Testis (tissue), 3 donors: Measurements from ENCODE around the gene TCEANC. TPM values are rescaled to one million over a fixed set of nuclear protein-coding genes. Genes with fewer than 3 reads are reported as not detected.

Experiments used
- DNase-seq: peaks from one replicate; pipeline ENCODE4 v3.0.0-alpha.2; 2019
- H3K27ac ChIP-seq, 2 donors: fragments of 200-600 bp; sonication (generic); one replicate each; pipeline ENCODE4 v1.5.1; 2019
- H3K27me3 ChIP-seq: fragments of 200-600 bp; sonication (generic); one replicate; pipeline ENCODE4 v1.5.1; 2019
- H3K36me3 ChIP-seq: fragments of 200-600 bp; sonication (generic); one replicate; pipeline ENCODE4 v1.5.1; 2017; ENCODE audit warnings: low read depth; ENCODE audit errors: missing control alignments
- H3K4me1 ChIP-seq: fragments of 200-600 bp; sonication (generic); one replicate; pipeline ENCODE4 v1.5.1; 2019
- H3K4me3 ChIP-seq, 2 donors: fragments of 200-600 bp; sonication (generic); one replicate each; pipeline ENCODE4 v1.5.1; 2017 to 2019
- H3K9me3 ChIP-seq: fragments of 200-600 bp; sonication (generic); one replicate; pipeline ENCODE4 v1.5.1; 2017
- POLR2A ChIP-seq: fragments of 450-650 bp; IDR thresholded peaks from one replicate; pipeline ENCODE4 v1.6.1; 2017; ENCODE audit warnings: antibody characterized with exemption, mild to moderate bottlenecking, moderate library complexity
- WGBS, 2 donors: methylation state at CpG; one replicate each; pipeline ENCODE4 v1.1.5; 2018; 5-methylcytosine and 5-hydroxymethylcytosine counted together
- intact Hi-C: fragments of 100-400 bp; cut with DNase I; formaldehyde crosslinking; loops from one replicate; pipeline ENCODE4 v1.15.1; 2023; ENCODE audit warnings: low total_unique reads
- polyA plus RNA-seq: library from polyadenylated mRNA; stranded (reverse); fragments of 350-450 nt; fragmentation: Illumina TruSeq; extraction: RNeasy Lipid Tissue Mini Kit (QIAGEN cat#74804); gene quantifications from one replicate; pipeline ENCODE4 v1.2.3, GENCODE V29; 2014; ENCODE audit warnings: low read depth, low replicate concordance; ENCODE audit not compliant: insufficient read depth
- total RNA-seq, 2 donors: library from RNA; depleted of rRNA; stranded (reverse); fragments of >200 nt; gene quantifications; one replicate each; pipeline ENCODE4 v1.2.3, GENCODE V29; 2016
- TF ChIP-seq, protein P1 (sequence below), 3 experiments: fragments of 450-650 bp in 2 of 3; fragments of 200-600 bp in 1 of 3; sonication (generic) in 1 of 3; IDR thresholded peaks; one replicate each; pipeline ENCODE4 v1.5.1; 2016 to 2019; ENCODE audit warnings: antibody characterized with exemption in 3 of 3, mild to moderate bottlenecking in 2 of 3, moderate library complexity in 1 of 3

Gene TCEANC
- total and polyA plus RNA-seq, 3 donors from 2014 or later: 2.1 to 5.6 (median 4.8) TPM

DNA sequence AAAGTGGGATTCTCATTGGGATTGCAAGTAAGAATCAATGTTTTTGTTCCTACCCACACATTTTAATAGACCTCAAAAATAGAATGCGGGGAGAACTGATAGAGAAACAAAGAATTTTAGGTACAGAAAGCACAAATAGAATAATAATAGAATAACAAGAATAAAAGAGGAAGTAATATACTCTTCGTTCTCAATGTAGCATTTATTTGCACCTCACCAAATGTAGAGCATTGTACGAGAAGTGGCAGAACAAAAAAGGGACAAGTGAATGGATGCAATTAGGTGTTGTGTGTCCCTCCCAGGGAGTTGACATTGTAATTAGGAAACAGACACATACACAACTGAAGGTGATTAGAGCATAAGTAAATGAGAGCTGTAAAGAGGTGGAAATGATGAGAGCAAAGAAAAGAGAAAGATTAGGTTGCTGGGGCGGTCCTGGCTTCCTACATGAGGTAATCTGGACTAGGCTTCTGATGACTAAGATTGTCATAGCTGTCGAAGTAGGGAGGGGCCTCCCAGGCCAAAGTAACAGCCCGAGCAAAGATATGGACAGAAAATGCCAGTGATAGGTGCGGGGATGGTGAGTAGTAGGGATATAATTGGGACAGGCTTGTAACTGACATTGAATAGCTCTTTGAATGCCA is 46.4 kb downstream of the TCEANC start:
- 54 to 68% methylated on average over 7 of the region's 7 CpGs for WGBS, 2 donors
- H3K4me1 ChIP-seq: no peaks in the 10 kb centered on the region

DNA sequence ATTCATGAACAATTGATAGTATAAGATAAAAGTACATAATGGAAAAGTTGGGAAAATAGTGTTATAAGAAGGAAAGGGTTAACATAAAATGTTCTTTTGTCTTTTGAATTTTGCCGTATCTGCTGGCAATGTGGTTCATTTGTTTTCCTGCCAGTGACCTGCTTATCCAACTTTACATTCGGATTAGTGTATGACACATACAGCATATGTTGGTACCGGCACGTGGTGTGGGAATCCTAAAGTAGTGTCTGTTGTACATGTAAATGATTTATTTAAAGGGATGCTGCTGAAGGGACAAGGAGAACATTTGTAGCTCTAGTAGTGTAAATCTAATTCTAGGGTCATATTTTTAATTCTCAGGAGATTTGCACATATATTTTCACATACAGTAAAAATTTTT is 47.4 kb downstream of the TCEANC start:
- no peak overlapping the region for H3K4me3 ChIP-seq
- H3K27me3 ChIP-seq: no peaks in the 10 kb centered on the region
- H3K4me1 ChIP-seq: no peaks in the 10 kb centered on the region
- no peaks in the 10 kb centered on the region for H3K9me3 ChIP-seq
- WGBS, 2 donors: 58 to 60% methylated on average over 4 of the region's 4 CpGs
- intact Hi-C loops: no loop called here
- TF ChIP-seq, protein P1, sequence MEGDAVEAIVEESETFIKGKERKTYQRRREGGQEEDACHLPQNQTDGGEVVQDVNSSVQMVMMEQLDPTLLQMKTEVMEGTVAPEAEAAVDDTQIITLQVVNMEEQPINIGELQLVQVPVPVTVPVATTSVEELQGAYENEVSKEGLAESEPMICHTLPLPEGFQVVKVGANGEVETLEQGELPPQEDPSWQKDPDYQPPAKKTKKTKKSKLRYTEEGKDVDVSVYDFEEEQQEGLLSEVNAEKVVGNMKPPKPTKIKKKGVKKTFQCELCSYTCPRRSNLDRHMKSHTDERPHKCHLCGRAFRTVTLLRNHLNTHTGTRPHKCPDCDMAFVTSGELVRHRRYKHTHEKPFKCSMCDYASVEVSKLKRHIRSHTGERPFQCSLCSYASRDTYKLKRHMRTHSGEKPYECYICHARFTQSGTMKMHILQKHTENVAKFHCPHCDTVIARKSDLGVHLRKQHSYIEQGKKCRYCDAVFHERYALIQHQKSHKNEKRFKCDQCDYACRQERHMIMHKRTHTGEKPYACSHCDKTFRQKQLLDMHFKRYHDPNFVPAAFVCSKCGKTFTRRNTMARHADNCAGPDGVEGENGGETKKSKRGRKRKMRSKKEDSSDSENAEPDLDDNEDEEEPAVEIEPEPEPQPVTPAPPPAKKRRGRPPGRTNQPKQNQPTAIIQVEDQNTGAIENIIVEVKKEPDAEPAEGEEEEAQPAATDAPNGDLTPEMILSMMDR (IDR thresholded peaks at IDR 0.05): no peak
- TF ChIP-seq POLR2A: no peak
- no peaks in the 10 kb centered on the region for H3K36me3 ChIP-seq
- no peak overlapping the region for H3K27ac ChIP-seq
- DNase-seq: no peak

More for the DNA sequence above, 46.4 kb downstream of the TCEANC start:
- Histone ChIP-seq H3K36me3 (no peaks in the 10 kb centered on the region), H3K9me3 (no peaks in the 10 kb centered on the region), H3K27ac (no peak overlapping the region), H3K4me3 (no peak overlapping the region), H3K27me3 (no peaks in the 10 kb centered on the region)
- TF ChIP-seq, protein P1 (IDR thresholded peaks at IDR 0.05): no peak
- no peak for TF ChIP-seq POLR2A
- no peak for DNase-seq
- intact Hi-C loops: no loop called here

DNA sequence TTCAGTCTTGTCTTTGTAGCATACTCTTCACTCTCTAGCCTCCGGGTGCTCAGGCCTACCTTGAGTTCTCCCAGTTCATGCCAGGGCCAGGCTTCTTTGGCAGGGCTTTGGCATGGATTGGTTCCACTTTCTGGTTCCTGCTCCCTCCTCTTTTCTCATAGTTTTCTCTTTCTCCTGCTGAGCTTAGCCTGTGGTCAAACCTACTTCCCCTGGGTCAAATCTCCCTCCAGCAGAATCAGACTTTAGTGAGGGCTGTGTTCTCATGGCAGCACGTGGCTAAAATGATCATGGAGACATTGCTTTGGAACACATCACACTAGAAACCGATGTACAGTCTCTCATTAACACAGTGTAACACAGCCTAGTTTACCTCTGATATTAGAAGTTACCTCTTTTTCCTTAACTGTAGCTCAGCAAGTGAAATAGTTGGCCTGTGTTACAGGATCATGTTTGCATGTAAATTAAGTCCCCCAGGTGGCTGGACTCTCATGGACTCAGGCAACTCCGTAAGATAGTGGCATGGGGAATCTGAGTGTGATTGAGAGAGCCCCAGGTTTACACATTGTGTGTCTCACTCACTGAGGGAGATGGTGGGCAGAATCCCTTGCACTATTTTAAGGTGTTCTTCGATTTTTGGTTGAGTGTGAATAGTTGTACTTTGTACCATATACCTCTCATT is 49.3 kb downstream of the TCEANC start:
- no peak for DNase-seq
- Histone ChIP-seq H3K27me3 (no peaks in the 10 kb centered on the region), H3K4me3 (no peak overlapping the region), H3K9me3 (no peaks in the 10 kb centered on the region), H3K36me3 (no peaks in the 10 kb centered on the region), H3K4me1 (no peaks in the 10 kb centered on the region), H3K27ac (no peak overlapping the region)
- 87 to 90% methylated on average over 5 of the region's 5 CpGs for WGBS, 2 donors
- TF ChIP-seq, protein P1 (IDR thresholded peaks at IDR 0.05): no peak
- no peak for TF ChIP-seq POLR2A
- intact Hi-C loops: no loop called here

DNA sequence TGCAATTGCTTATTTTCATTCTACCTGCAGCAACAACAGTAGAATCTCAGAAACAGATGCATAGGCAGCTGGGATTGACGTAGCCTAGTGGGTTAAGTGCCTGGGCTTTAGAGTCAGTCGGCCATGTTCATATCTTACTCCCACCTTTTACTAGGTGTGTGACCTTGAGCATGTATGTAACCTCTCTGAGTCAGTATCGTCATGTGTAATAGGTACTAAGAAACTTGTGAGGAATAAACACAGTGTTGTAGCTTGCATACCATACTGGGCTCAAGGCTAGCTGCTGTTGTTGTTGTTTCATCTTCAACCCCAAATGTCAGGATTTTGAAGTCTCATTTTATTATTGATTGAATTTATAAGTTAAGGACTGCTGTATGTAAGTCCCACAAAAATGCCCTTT is 50.2 kb downstream of the TCEANC start:
- Histone ChIP-seq H3K4me1 (no peaks in the 10 kb centered on the region), H3K27ac (no peak overlapping the region)
- 54 to 67% methylated on average over 3 of the region's 3 CpGs for WGBS, 2 donors

More for the DNA sequence above, 50.2 kb downstream of the TCEANC start:
- H3K27me3 ChIP-seq: no peaks in the 10 kb centered on the region
- no peaks in the 10 kb centered on the region for H3K9me3 ChIP-seq
- intact Hi-C loops: no loop called here
- no peak for TF ChIP-seq POLR2A
- TF ChIP-seq, protein P1 (IDR thresholded peaks at IDR 0.05): no peak
- H3K4me3 ChIP-seq: no peak overlapping the region
- DNase-seq: no peak
- no peaks in the 10 kb centered on the region for H3K36me3 ChIP-seq
